KMS-11 (cell line): ENCODE data around the gene ZNF124.
A peak's percentile ranks its signal among the peaks of the same experiment; 100 is the strongest.
"Not testable (repeated sequence)": the region's sequence is repeated elsewhere in the genome, so short reads cannot be mapped to it uniquely, and the experiment has no call there.

Experiments
- H2AFZ ChIP-seq: fragments of 200-600 bp; sonication (generic); 2 replicates; pipeline ENCODE4 v1.6.1; 2016; ENCODE audit warnings: antibody characterized with exemption, mixed run types, low read depth
- H3K27ac ChIP-seq: fragments of 200-600 bp; sonication (generic); 2 replicates; pipeline ENCODE4 v1.6.1; 2016; ENCODE audit warnings: mild to moderate bottlenecking, mixed run types
- H3K27me3 ChIP-seq: fragments of 200-600 bp; sonication (generic); 2 replicates; pipeline ENCODE4 v1.6.1; 2017; ENCODE audit warnings: mild to moderate bottlenecking, low read depth, mixed run types, moderate library complexity; ENCODE audit not compliant: insufficient read depth
- H3K36me3 ChIP-seq: fragments of 200-600 bp; sonication (generic); 2 replicates; pipeline ENCODE4 v1.6.1; 2017; ENCODE audit warnings: mild to moderate bottlenecking, mixed run types; ENCODE audit not compliant: insufficient read depth
- H3K4me1 ChIP-seq: fragments of 200-600 bp; sonication (generic); 2 replicates; pipeline ENCODE4 v1.6.1; 2016; ENCODE audit warnings: mild to moderate bottlenecking, low read depth, mixed run types; ENCODE audit not compliant: poor library complexity, severe bottlenecking
- H3K4me2 ChIP-seq: fragments of 200-600 bp; sonication (generic); 2 replicates; pipeline ENCODE4 v1.7.0; 2016; ENCODE audit warnings: mild to moderate bottlenecking, mixed run types
- H3K4me3 ChIP-seq: fragments of 200-600 bp; sonication (generic); IDR thresholded peaks from 2 replicates; pipeline ENCODE4 v1.6.1; 2017; ENCODE audit warnings: low read depth, low read length, mixed read lengths; ENCODE audit not compliant: insufficient read depth
- H3K79me2 ChIP-seq: fragments of 200-600 bp; sonication (generic); 2 replicates; pipeline ENCODE4 v1.6.1; 2016; ENCODE audit warnings: low read depth, mixed run types; ENCODE audit not compliant: insufficient read depth
- H3K9ac ChIP-seq: fragments of 200-600 bp; sonication (generic); 2 replicates; pipeline ENCODE4 v1.6.1; 2016; ENCODE audit warnings: mild to moderate bottlenecking, mixed run types
- H4K20me1 ChIP-seq: fragments of 200-600 bp; sonication (generic); 2 replicates; pipeline ENCODE4 v1.6.1; 2016; ENCODE audit warnings: mild to moderate bottlenecking, mixed run types; ENCODE audit not compliant: insufficient read depth
- TF ChIP-seq, protein P1 (sequence below): fragments of 200-600 bp; sonication (generic); conservative IDR thresholded peaks from 2 replicates; pipeline ENCODE4 v1.6.1; 2017; ENCODE audit warnings: low read depth, mild to moderate bottlenecking, antibody characterized with exemption, low read length, moderate library complexity, mixed read lengths

ZNF124 gene

GRCh38 chr1:247171875-247172563, at the start of gene ZNF124:
Gene ZNF124 (minus strand): TSS chr1:247172020. CDS start chr1:247171877, 143 bp downstream.
- Histone ChIP-seq H3K79me2 (peaks cover 22% of the 10 kb centered on the region), H3K4me2 (peak within 1 kb of the TSS; percentile 41)
- H4K20me1 ChIP-seq, H3K27ac ChIP-seq, H3K27me3 ChIP-seq, H2AFZ ChIP-seq, H3K36me3 ChIP-seq, H3K4me1 ChIP-seq, H3K4me3 ChIP-seq, H3K9ac ChIP-seq: not testable (repeated sequence)

DNA sequence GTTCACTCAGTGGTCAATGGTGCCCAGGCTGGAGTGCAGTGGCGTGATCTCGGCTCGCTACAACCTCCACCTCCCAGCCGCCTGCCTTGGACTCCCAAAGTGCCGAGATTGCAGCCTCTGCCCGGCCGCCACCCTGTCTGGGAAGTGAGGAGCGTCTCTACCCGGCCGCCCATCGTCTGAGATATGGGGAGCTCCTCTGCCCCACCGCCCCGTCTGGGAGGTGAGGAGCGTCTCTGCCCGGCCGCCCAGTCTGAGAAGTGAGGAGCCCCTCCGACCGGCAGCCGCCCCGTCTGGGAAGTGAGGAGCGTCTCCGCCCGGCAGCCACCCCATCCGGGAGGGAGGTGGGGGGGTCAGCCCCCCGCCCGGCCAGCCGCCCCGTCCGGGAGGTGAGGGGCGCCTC, 48.5 kb upstream of the ZNF124 start:
- H3K79me2 ChIP-seq, H3K4me3 ChIP-seq, H3K27ac ChIP-seq, H4K20me1 ChIP-seq, H3K4me2 ChIP-seq, H3K27me3 ChIP-seq, H3K36me3 ChIP-seq, H2AFZ ChIP-seq, H3K9ac ChIP-seq: not testable (repeated sequence)
- peaks cover 30% of the 10 kb centered on the region for H3K4me1 ChIP-seq

GRCh38 chr1:247218121-247218651, 46.4 kb upstream of the ZNF124 start:
- no peaks in the 10 kb centered on the region for H3K36me3 ChIP-seq
- no peaks in the 10 kb centered on the region for H3K27me3 ChIP-seq
- no peak overlapping the region for H3K27ac ChIP-seq
- no peak overlapping the region; the same call in 1 of the 2 replicates for H3K4me2 ChIP-seq
- H3K4me3 ChIP-seq, result no peak overlapping the region
- no peaks in the 10 kb centered on the region for H4K20me1 ChIP-seq
- TF ChIP-seq, protein P1, sequence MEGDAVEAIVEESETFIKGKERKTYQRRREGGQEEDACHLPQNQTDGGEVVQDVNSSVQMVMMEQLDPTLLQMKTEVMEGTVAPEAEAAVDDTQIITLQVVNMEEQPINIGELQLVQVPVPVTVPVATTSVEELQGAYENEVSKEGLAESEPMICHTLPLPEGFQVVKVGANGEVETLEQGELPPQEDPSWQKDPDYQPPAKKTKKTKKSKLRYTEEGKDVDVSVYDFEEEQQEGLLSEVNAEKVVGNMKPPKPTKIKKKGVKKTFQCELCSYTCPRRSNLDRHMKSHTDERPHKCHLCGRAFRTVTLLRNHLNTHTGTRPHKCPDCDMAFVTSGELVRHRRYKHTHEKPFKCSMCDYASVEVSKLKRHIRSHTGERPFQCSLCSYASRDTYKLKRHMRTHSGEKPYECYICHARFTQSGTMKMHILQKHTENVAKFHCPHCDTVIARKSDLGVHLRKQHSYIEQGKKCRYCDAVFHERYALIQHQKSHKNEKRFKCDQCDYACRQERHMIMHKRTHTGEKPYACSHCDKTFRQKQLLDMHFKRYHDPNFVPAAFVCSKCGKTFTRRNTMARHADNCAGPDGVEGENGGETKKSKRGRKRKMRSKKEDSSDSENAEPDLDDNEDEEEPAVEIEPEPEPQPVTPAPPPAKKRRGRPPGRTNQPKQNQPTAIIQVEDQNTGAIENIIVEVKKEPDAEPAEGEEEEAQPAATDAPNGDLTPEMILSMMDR, result no peak
- H2AFZ ChIP-seq, result no peak overlapping the region
- no peaks in the 10 kb centered on the region for H3K79me2 ChIP-seq
- H3K4me1 ChIP-seq, result peaks cover 46% of the 10 kb centered on the region
- no peak overlapping the region for H3K9ac ChIP-seq

- Histone ChIP-seq H3K27me3 (no peaks in the 10 kb centered on the region), H3K9ac (peak overlapping the region; percentile 12; the same call in 1 of the 2 replicates), H3K79me2 (no peaks in the 10 kb centered on the region), H3K4me2 (peak overlapping the region; percentile 86), H2AFZ (peak overlapping the region; percentile 2; the same call in 1 of the 2 replicates), H3K27ac (peak overlapping the region; percentile 80), H3K36me3 (no peaks in the 10 kb centered on the region), H3K4me1 (peaks cover 64% of the 10 kb centered on the region), H3K4me3 (peak overlapping the region; percentile 81), H4K20me1 (no peaks in the 10 kb centered on the region)
- TF ChIP-seq, protein P1, result no peak
Measured at GRCh38 chr1:247216261-247216660, 44.4 kb upstream of the ZNF124 start.

DNA sequence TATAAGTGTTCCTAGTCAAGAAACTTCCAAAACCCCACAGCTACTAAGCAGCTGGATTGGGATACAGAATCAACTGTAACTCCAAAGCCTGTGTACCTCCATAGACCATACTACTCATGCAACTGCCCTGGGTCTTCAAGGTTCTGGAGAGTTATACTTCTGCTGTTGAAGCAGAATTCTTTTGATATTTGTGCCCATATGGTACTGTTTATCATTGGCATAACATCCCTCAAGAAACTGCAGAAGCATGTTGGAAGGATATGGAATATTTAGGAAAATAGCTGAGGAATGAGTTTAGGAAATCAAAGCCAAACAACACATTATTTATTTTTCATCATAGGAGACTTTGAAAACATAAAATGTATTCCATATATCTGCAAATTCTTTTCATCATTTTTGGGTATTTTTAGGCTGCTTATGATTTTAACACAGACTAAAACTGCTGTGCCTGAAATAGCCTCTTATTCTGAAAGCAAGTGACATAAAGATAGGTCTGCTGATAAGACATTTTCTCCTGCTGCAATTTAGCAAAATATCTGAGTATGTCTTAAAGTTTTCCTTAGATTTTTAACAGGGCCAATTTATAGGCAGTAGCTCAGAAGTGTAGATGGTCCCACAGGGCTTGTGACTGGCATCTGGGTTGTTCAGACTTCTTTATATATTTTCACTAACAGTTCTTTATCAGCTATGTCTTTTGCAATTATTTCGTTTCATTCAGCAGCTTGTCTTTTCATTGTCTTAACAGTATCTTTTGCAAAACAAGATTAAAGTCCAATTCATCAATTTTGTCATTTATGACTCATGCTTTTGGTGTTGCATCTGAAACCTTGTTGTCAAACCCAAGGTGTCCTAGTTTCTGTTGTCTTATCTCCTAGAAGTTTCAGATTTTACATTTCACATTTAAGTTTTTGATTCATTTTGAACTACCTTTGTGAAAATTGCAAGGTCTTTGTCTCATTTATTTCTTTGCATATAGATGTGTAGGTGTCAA, 41.1 kb upstream of the ZNF124 start:
- H3K79me2 ChIP-seq, result peaks cover 27% of the 10 kb centered on the region
- no peak overlapping the region for H2AFZ ChIP-seq
- TF ChIP-seq, protein P1, result no peak
- peaks cover 86% of the 10 kb centered on the region for H3K4me1 ChIP-seq
- no peaks in the 10 kb centered on the region for H4K20me1 ChIP-seq
- H3K27ac ChIP-seq, result peak overlapping the region; percentile 73
- H3K4me2 ChIP-seq, result peak overlapping the region; percentile 65
- no peaks in the 10 kb centered on the region for H3K27me3 ChIP-seq
- H3K9ac ChIP-seq, result peak overlapping the region; percentile 15; the same call in 1 of the 2 replicates
- 0 out of 2 replicates have a peak, but pooled peaks cover 6% of the 10 kb centered on the region for H3K36me3 ChIP-seq
- H3K4me3 ChIP-seq, result no peak overlapping the region
